Measurements from ENCODE around the gene CYP4B1. TPM values are rescaled to one million over a fixed set of nuclear protein-coding genes. Genes with fewer than 3 reads are reported as not detected.
"Not testable (repeated sequence)": the region's sequence is repeated elsewhere in the genome, so short reads cannot be mapped to it uniquely, and the experiment has no call there.

CYP4B1 gene
- total RNA-seq, 2 donors from 2014 or later: not detected

GRCh38 chr1:46769028-46769740 is 29.7 kb upstream of the CYP4B1 start:
- H3K36me3 Mint-ChIP-seq: peaks cover 21% of the 10 kb centered on the region
- H3K4me3 Mint-ChIP-seq: no peak overlapping the region
- DNase-seq (ENCODE audit: low spot score) (no peak), ATAC-seq (no peak)
- peaks cover 15% of the 10 kb centered on the region for H3K9me3 Mint-ChIP-seq
- H3K27me3 Mint-ChIP-seq: peaks cover 10 to 25% of the 10 kb centered on the region in 2 donors
- H3K27ac Mint-ChIP-seq: no peak overlapping the region
- H3K4me1 Mint-ChIP-seq (ENCODE audit: low read depth in 2 of 2): peaks cover 0 to 6% of the 10 kb centered on the region in 2 donors

- Mint-ChIP-seq H3K27ac (no peak overlapping the region), H3K9me3 (peaks cover 15% of the 10 kb centered on the region), H3K27me3 (peaks cover 10 to 25% of the 10 kb centered on the region in 2 donors), H3K4me1 (ENCODE audit: low read depth in 2 of 2) (peaks cover 0 to 6% of the 10 kb centered on the region in 2 donors), H3K36me3 (peaks cover 21% of the 10 kb centered on the region), H3K4me3 (no peak overlapping the region)
- DNase-seq (ENCODE audit: low spot score): no peak
- ATAC-seq: no peak
Observed at GRCh38 chr1:46770541-46770940, 28.3 kb upstream of the CYP4B1 start.

- no peak for ATAC-seq
- H3K4me1 Mint-ChIP-seq (ENCODE audit: low read depth in 2 of 2): peaks cover 0 to 6% of the 10 kb centered on the region in 2 donors
- no peak overlapping the region for H3K27ac Mint-ChIP-seq
- H3K9me3 Mint-ChIP-seq: peaks cover 15% of the 10 kb centered on the region
- DNase-seq (ENCODE audit: low spot score): no peak
- no peak overlapping the region for H3K4me3 Mint-ChIP-seq
- H3K36me3 Mint-ChIP-seq: peaks cover 21% of the 10 kb centered on the region
- peaks cover 3 to 11% of the 10 kb centered on the region in 2 donors for H3K27me3 Mint-ChIP-seq
Observed at GRCh38 chr1:46772571-46772970, 26.3 kb upstream of the CYP4B1 start.

GRCh38 chr1:46774297-46774696 is 24.5 kb upstream of the CYP4B1 start:
- Mint-ChIP-seq H3K36me3 (peaks cover 21% of the 10 kb centered on the region), H3K9me3 (peaks cover 15% of the 10 kb centered on the region), H3K4me1 (ENCODE audit: low read depth in 2 of 2) (peaks cover 0 to 6% of the 10 kb centered on the region in 2 donors), H3K27me3 (no peaks in the 10 kb centered on the region), H3K27ac (no peak overlapping the region), H3K4me3 (no peak overlapping the region)
- ATAC-seq (no peak), DNase-seq (ENCODE audit: low spot score) (no peak)

- H3K4me3 Mint-ChIP-seq; H3K27ac Mint-ChIP-seq; H3K36me3 Mint-ChIP-seq; H3K9me3 Mint-ChIP-seq; H3K4me1 Mint-ChIP-seq (ENCODE audit: low read depth in 2 of 2); DNase-seq (ENCODE audit: low spot score): not testable (repeated sequence)
- H3K27me3 Mint-ChIP-seq: peaks cover 11 to 16% of the 10 kb centered on the region in 2 donors
- peak in 1 of 2 donors; percentile 48 for ATAC-seq
Observed at GRCh38 chr1:46778456-46778855, 20.4 kb upstream of the CYP4B1 start.

GRCh38 chr1:46784666-46785065 is 14.2 kb upstream of the CYP4B1 start:
- H3K9me3 Mint-ChIP-seq: peaks cover 2% of the 10 kb centered on the region
- ATAC-seq: no peak

GRCh38 chr1:46788634-46789033 is 10.2 kb upstream of the CYP4B1 start:
- H3K27me3 Mint-ChIP-seq: peaks cover 27 to 28% of the 10 kb centered on the region in 2 donors
- not testable (repeated sequence) for ATAC-seq; H3K4me1 Mint-ChIP-seq (ENCODE audit: low read depth in 2 of 2); H3K27ac Mint-ChIP-seq; H3K9me3 Mint-ChIP-seq; H3K4me3 Mint-ChIP-seq; DNase-seq (ENCODE audit: low spot score); H3K36me3 Mint-ChIP-seq

More at GRCh38 chr1:46784666-46785065, 14.2 kb upstream of the CYP4B1 start:
- DNase-seq (ENCODE audit: low spot score): no peak
- peaks cover 32 to 38% of the 10 kb centered on the region in 2 donors for H3K27me3 Mint-ChIP-seq
- H3K27ac Mint-ChIP-seq: no peak overlapping the region
- H3K4me1 Mint-ChIP-seq (ENCODE audit: low read depth in 2 of 2): peaks cover 6% of the 10 kb centered on the region in 2 donors
- no peaks in the 10 kb centered on the region for H3K36me3 Mint-ChIP-seq
- H3K4me3 Mint-ChIP-seq: no peak overlapping the region

- Mint-ChIP-seq H3K27me3 (peaks cover 26% of the 10 kb centered on the region in 2 donors), H3K4me1 (ENCODE audit: low read depth in 2 of 2) (no peaks in the 10 kb centered on the region), H3K9me3 (no peaks in the 10 kb centered on the region), H3K27ac (no peak overlapping the region), H3K36me3 (no peaks in the 10 kb centered on the region), H3K4me3 (no peak overlapping the region)
- ATAC-seq (no peak), DNase-seq (ENCODE audit: low spot score) (no peak)
Observed at GRCh38 chr1:46790446-46791101, 8.3 kb upstream of the CYP4B1 start.

- ATAC-seq (no peak), DNase-seq (ENCODE audit: low spot score) (no peak)
- peaks cover 27 to 39% of the 10 kb centered on the region in 2 donors for H3K27me3 Mint-ChIP-seq
- no peak overlapping the region for H3K27ac Mint-ChIP-seq
- H3K36me3 Mint-ChIP-seq: no peaks in the 10 kb centered on the region
- H3K9me3 Mint-ChIP-seq: no peaks in the 10 kb centered on the region
- no peak overlapping the region for H3K4me3 Mint-ChIP-seq
- no peaks in the 10 kb centered on the region for H3K4me1 Mint-ChIP-seq (ENCODE audit: low read depth in 2 of 2)
Observed at GRCh38 chr1:46793126-46793525, 5.7 kb upstream of the CYP4B1 start.

GRCh38 chr1:46797696-46798470 is 963 bp upstream of the CYP4B1 start:
- Mint-ChIP-seq H3K27ac (no peak overlapping the region), H3K4me3 (no peak overlapping the region), H3K36me3 (no peaks in the 10 kb centered on the region), H3K9me3 (no peaks in the 10 kb centered on the region), H3K4me1 (ENCODE audit: low read depth in 2 of 2) (no peaks in the 10 kb centered on the region), H3K27me3 (peaks cover 13 to 39% of the 10 kb centered on the region in 2 donors)
- ATAC-seq (no peak), DNase-seq (ENCODE audit: low spot score) (no peak)

GRCh38 chr1:46800742-46801141 is 1.9 kb downstream of the CYP4B1 start:
- H3K36me3 Mint-ChIP-seq: no peaks in the 10 kb centered on the region
- no peaks in the 10 kb centered on the region for H3K4me1 Mint-ChIP-seq (ENCODE audit: low read depth in 2 of 2)
- H3K27me3 Mint-ChIP-seq: peaks cover 18 to 37% of the 10 kb centered on the region in 2 donors
- H3K9me3 Mint-ChIP-seq: no peaks in the 10 kb centered on the region
- no peak overlapping the region for H3K27ac Mint-ChIP-seq
- ATAC-seq (no peak), DNase-seq (ENCODE audit: low spot score) (no peak)
- no peak overlapping the region for H3K4me3 Mint-ChIP-seq

- ATAC-seq (no peak), DNase-seq (ENCODE audit: low spot score) (no peak)
- Mint-ChIP-seq H3K4me1 (ENCODE audit: low read depth in 2 of 2) (no peaks in the 10 kb centered on the region), H3K9me3 (no peaks in the 10 kb centered on the region), H3K27me3 (peaks cover 16 to 30% of the 10 kb centered on the region in 2 donors), H3K36me3 (no peaks in the 10 kb centered on the region), H3K4me3 (no peak overlapping the region), H3K27ac (no peak overlapping the region)
Observed at GRCh38 chr1:46801323-46802055, 2.6 kb downstream of the CYP4B1 start.

GRCh38 chr1:46802081-46802480 is 3.2 kb downstream of the CYP4B1 start:
- Mint-ChIP-seq H3K9me3 (no peaks in the 10 kb centered on the region), H3K27me3 (peaks cover 14 to 24% of the 10 kb centered on the region in 2 donors), H3K4me1 (ENCODE audit: low read depth in 2 of 2) (no peaks in the 10 kb centered on the region), H3K36me3 (no peaks in the 10 kb centered on the region), H3K27ac (no peak overlapping the region), H3K4me3 (no peak overlapping the region)
- DNase-seq (ENCODE audit: low spot score): no peak
- ATAC-seq: no peak

Data from natural killer cell treated with Interleukin-12 subunit alpha and Interleukin-12 subunit beta and Interleukin-15 and Interleukin-18, amount 100 ng/mL, for 72 hours (primary cell).